IMR-90 (cell line): Measurements from ENCODE around the gene APBB1IP. TPM values are rescaled to one million over a fixed set of nuclear protein-coding genes. Genes with fewer than 3 reads are reported as not detected.

Experiments used
- ATAC-seq: fragments of 200-7000 bp; cut with Tn5 transposase; 2 replicates; pipeline ENCODE4 v1.9.1; 2020; ENCODE audit warnings: low read depth, mild to moderate bottlenecking, moderate library complexity
- BruUV-seq: library from RNA; stranded (reverse); fragments of 400-500 nt; replicated peaks from 2 replicates; lab custom pipeline; 2021; lab: Mats Ljungman, UMichigan
- CTCF ChIA-PET: fragments of 300-600 bp; formaldehyde crosslinking; extraction: SDS; loops from one replicate; lab custom pipeline; 2021; ENCODE audit warnings: antibody characterized with exemption; lab: Yijun Ruan, JAX
- POLR2A ChIA-PET: fragments of 300-600 bp; sonication (Branson Sonifier 250); formaldehyde crosslinking; loops from one replicate; lab custom pipeline; 2022; ENCODE audit warnings: antibody characterized with exemption; ENCODE audit not compliant: unreplicated experiment; lab: Charles Lee
- DNase-seq: peaks from one replicate; pipeline ENCODE4 v3.0.0; 2013
- H2AFZ ChIP-seq: replicated peaks from 2 replicates; pipeline ENCODE3; 2013; ENCODE audit warnings: low read length, mild to moderate bottlenecking; ENCODE audit not compliant: poor library complexity
- H2AK5ac ChIP-seq: 2 replicates; pipeline ENCODE4 v1.6.1; 2013; ENCODE audit warnings: low read depth, low read length, inconsistent platforms
- H2AK9ac ChIP-seq: replicated peaks from 2 replicates; pipeline ENCODE3; 2013; ENCODE audit warnings: mild to moderate bottlenecking, low read depth, low read length, moderate library complexity; ENCODE audit not compliant: poor library complexity
- H2BK120ac ChIP-seq: 2 replicates; pipeline ENCODE4 v1.6.1; 2013; ENCODE audit warnings: low read depth, low read length, inconsistent platforms
- H2BK15ac ChIP-seq: 3 replicates; pipeline ENCODE4 v1.6.1; 2013; ENCODE audit warnings: low read depth, low read length, inconsistent platforms
- H2BK20ac ChIP-seq: 2 replicates; pipeline ENCODE4 v1.6.1; 2013; ENCODE audit warnings: low read depth, mild to moderate bottlenecking, inconsistent platforms, low read length, moderate library complexity
- H2BK5ac ChIP-seq: 2 replicates; pipeline ENCODE4 v1.6.1; 2013; ENCODE audit warnings: mild to moderate bottlenecking, low read depth, low read length, inconsistent platforms; ENCODE audit not compliant: poor library complexity, severe bottlenecking
- H3K14ac ChIP-seq: replicated peaks from 2 replicates; pipeline ENCODE4 v1.6.1; 2013; ENCODE audit warnings: low read depth, low read length, inconsistent platforms
- H3K18ac ChIP-seq: 2 replicates; pipeline ENCODE4 v1.6.1; 2013; ENCODE audit warnings: low read depth, low read length, control low read depth
- H3K23ac ChIP-seq: 2 replicates; pipeline ENCODE4 v1.6.1; 2013; ENCODE audit warnings: low read depth, low read length, inconsistent platforms
- H3K27ac ChIP-seq: 2 replicates; pipeline ENCODE4 v1.5.1; 2013; ENCODE audit warnings: mild to moderate bottlenecking, control low read depth, low read length; ENCODE audit not compliant: insufficient read depth
- H3K27me3 ChIP-seq: 2 replicates; pipeline ENCODE4 v1.6.1; 2013; ENCODE audit warnings: low read length; ENCODE audit not compliant: control insufficient read depth, insufficient read depth
- H3K36me3 ChIP-seq: 2 replicates; pipeline ENCODE4 v1.6.1; 2013; ENCODE audit warnings: low read length, mixed read lengths; ENCODE audit not compliant: control insufficient read depth, insufficient read depth
- H3K4ac ChIP-seq: 2 replicates; pipeline ENCODE4 v1.6.1; 2013; ENCODE audit warnings: low read depth, low read length, inconsistent platforms
- H3K4me1 ChIP-seq: 2 replicates; pipeline ENCODE4 v1.6.1; 2013; ENCODE audit warnings: low read length, mixed read lengths; ENCODE audit not compliant: control insufficient read depth, insufficient read depth
- H3K4me2 ChIP-seq: 2 replicates; pipeline ENCODE4 v1.6.1; 2013; ENCODE audit warnings: low read depth, mild to moderate bottlenecking, control low read depth, low read length, moderate library complexity
- H3K4me3 ChIP-seq: 2 replicates; pipeline ENCODE4 v1.5.1; 2013; ENCODE audit warnings: low read depth, mild to moderate bottlenecking, control low read depth, low read length, moderate library complexity; ENCODE audit not compliant: insufficient read depth
- H3K56ac ChIP-seq: 2 replicates; pipeline ENCODE4 v1.6.1; 2013; ENCODE audit warnings: low read length, inconsistent platforms; ENCODE audit not compliant: insufficient read depth; ENCODE audit errors: extremely low read depth
- H3K79me1 ChIP-seq, 2 experiments: 2 replicates each; pipeline ENCODE4 v1.6.1; 2013; ENCODE audit warnings: low read length in 2 of 2, inconsistent platforms in 1 of 2, low read depth in 1 of 2
- H3K9ac ChIP-seq: 2 replicates; pipeline ENCODE4 v1.6.1; 2013; ENCODE audit warnings: low read depth, low read length, control low read depth
- H3K9me1 ChIP-seq: 2 replicates; pipeline ENCODE4 v1.6.1; 2013; ENCODE audit warnings: low read length, inconsistent platforms; ENCODE audit not compliant: insufficient read depth
- H3K9me3 ChIP-seq: 2 replicates; pipeline ENCODE4 v1.6.1; 2013; ENCODE audit warnings: low read length; ENCODE audit not compliant: control insufficient read depth, insufficient read depth
- H4K20me1 ChIP-seq: 2 replicates; pipeline ENCODE4 v1.6.1; 2013; ENCODE audit warnings: low read length, inconsistent platforms; ENCODE audit not compliant: insufficient read depth
- H4K5ac ChIP-seq: 2 replicates; pipeline ENCODE4 v1.6.1; 2013; ENCODE audit warnings: mild to moderate bottlenecking, low read depth, low read length, control low read depth
- H4K8ac ChIP-seq, 2 experiments: 2 replicates each; pipeline ENCODE4 v1.6.1; 2013; ENCODE audit warnings: low read depth in 2 of 2, low read length in 2 of 2, control low read depth in 1 of 2, inconsistent platforms in 1 of 2
- H4K91ac ChIP-seq: 2 replicates; pipeline ENCODE4 v1.6.1; 2013; ENCODE audit warnings: low read depth, low read length, inconsistent platforms; ENCODE audit not compliant: insufficient read depth
- BHLHE40 ChIP-seq: fragments of 150-350 bp; IDR thresholded peaks from 2 replicates; pipeline ENCODE4 v1.6.1; 2016; ENCODE audit warnings: mild to moderate bottlenecking, low read depth, low read length
- CEBPB ChIP-seq: IDR thresholded peaks from 2 replicates; pipeline ENCODE4 v1.6.1; 2012; ENCODE audit warnings: low read depth, low read length, improper control_type of control experiment
- CHD1 ChIP-seq: IDR thresholded peaks from 2 replicates; pipeline ENCODE4 v1.6.1; 2012; ENCODE audit warnings: low read depth, low read length, improper control_type of control experiment
- FOS ChIP-seq: fragments of 150-350 bp; IDR thresholded peaks from 2 replicates; pipeline ENCODE4 v1.6.1; 2016; ENCODE audit warnings: low read depth, low read length
- MAFK ChIP-seq: IDR thresholded peaks from 2 replicates; pipeline ENCODE4 v1.6.1; 2012; ENCODE audit warnings: low read depth, low read length, improper control_type of control experiment
- MXI1 ChIP-seq: IDR thresholded peaks from 2 replicates; pipeline ENCODE4 v1.6.1; 2012; ENCODE audit warnings: low read depth, mild to moderate bottlenecking, low read length, moderate library complexity, borderline replicate concordance
- NFE2L2 ChIP-seq: fragments of 150-350 bp; IDR thresholded peaks from 2 replicates; pipeline ENCODE4 v1.6.1; 2016; ENCODE audit warnings: low read depth, mild to moderate bottlenecking, low read length
- POLR2A ChIP-seq: IDR thresholded peaks from 2 replicates; pipeline ENCODE4 v1.6.1; 2012; ENCODE audit warnings: mild to moderate bottlenecking, low read depth, low read length
- RAD21 ChIP-seq: IDR thresholded peaks from 2 replicates; pipeline ENCODE4 v1.6.1; 2012; ENCODE audit warnings: low read length, improper control_type of control experiment
- RCOR1 ChIP-seq: IDR thresholded peaks from 2 replicates; pipeline ENCODE4 v1.6.1; 2012; ENCODE audit warnings: mild to moderate bottlenecking, low read length, improper control_type of control experiment; ENCODE audit not compliant: insufficient replicate concordance
- RFX5 ChIP-seq: IDR thresholded peaks from 2 replicates; pipeline ENCODE4 v1.8.0; 2012; ENCODE audit warnings: low read depth, mild to moderate bottlenecking, low read length, moderate library complexity
- SMC3 ChIP-seq: fragments of 150-350 bp; IDR thresholded peaks from 2 replicates; pipeline ENCODE4 v1.6.1; 2016; ENCODE audit warnings: low read depth, mild to moderate bottlenecking, antibody characterized with exemption, low read length, moderate library complexity
- WGBS, 2 experiments: methylation state at CpG; one replicate each; pipeline versions ENCODE4 v1.1.5 to v1.1.7; 2013; ENCODE audit warnings: missing lambda C conversion rate in 2 of 2; ENCODE audit not compliant: insufficient read length in 1 of 2; ENCODE audit errors: extremely low coverage in 2 of 2; 5-methylcytosine and 5-hydroxymethylcytosine counted together
- dilution Hi-C: fragments of 300-500 bp; cut with HindIII; formaldehyde crosslinking; loops from one replicate; pipeline ENCODE4 v1.14.3; 2018; ENCODE audit warnings: low sequenced_read_pairs; ENCODE audit not compliant: unreplicated experiment
- in situ Hi-C: fragments of 300-500 bp; cut with MboI; formaldehyde crosslinking; loops from 3 replicates; pipeline ENCODE4 v1.14.3; 2019; ENCODE audit warnings: low sequenced_read_pairs, inconsistent platforms, mixed read lengths
- intact Hi-C: fragments of 100-400 bp; cut with micrococcal nuclease; formaldehyde crosslinking; loops from 2 replicates; pipeline ENCODE4 v1.10.0; 2022
- polyA plus RNA-seq, 3 experiments: library from polyadenylated mRNA; depleted of rRNA; stranded (reverse); fragments of >200 nt; gene quantifications; 2 replicates each; pipeline ENCODE4 v1.2.3, GENCODE V29; 2012; ENCODE audit warnings: low replicate concordance in 1 of 3
- total RNA-seq: library from RNA; depleted of rRNA; stranded (reverse); fragments of >200 nt; gene quantifications from 2 replicates; pipeline ENCODE4 v1.2.3, GENCODE V29; 2012
- TF ChIP-seq, protein P1 (sequence below): fragments of 150-350 bp; IDR thresholded peaks from 2 replicates; pipeline ENCODE4 v1.6.1; 2017; ENCODE audit warnings: mild to moderate bottlenecking, antibody characterized with exemption, low read length, low read depth
- TF ChIP-seq, protein P2 (sequence below): fragments of 150-350 bp; IDR thresholded peaks from 2 replicates; pipeline ENCODE4 v1.6.1; 2016; ENCODE audit warnings: low read depth, mild to moderate bottlenecking, low read length, moderate library complexity, borderline replicate concordance
- TF ChIP-seq, protein P3 (sequence below): conservative IDR thresholded peaks from 2 replicates; pipeline ENCODE4 v1.5.1; 2012; ENCODE audit warnings: mild to moderate bottlenecking, low read depth, low read length, improper control_type of control experiment

The APBB1IP gene
- total and polyA plus RNA-seq, 2 of the 4 experiments (the other 2 are of a cell fraction), result not detected

DNA sequence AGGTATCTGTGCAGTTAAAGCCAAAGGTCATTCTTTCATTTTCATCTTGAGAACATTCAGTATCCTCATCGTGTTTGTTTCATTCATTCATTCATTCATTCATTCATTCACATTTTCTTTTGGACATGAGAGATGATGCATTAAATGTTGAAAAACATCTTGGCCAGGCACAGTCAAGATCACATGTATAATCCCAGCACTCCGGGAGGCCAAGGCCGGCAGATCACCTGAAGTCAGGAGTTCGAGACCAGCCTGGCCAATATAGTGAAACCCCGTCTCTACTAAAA lies 34.3 kb downstream of the APBB1IP start:
- no peak overlapping the region for H2BK120ac ChIP-seq
- H3K14ac ChIP-seq, result no peak overlapping the region
- ATAC-seq, result no peak
- H2AFZ ChIP-seq, result no peak overlapping the region
- no peak overlapping the region for H3K56ac ChIP-seq
- H3K23ac ChIP-seq, result no peak overlapping the region
- no peak overlapping the region for H4K5ac ChIP-seq
- H2AK9ac ChIP-seq, result no peak overlapping the region
- POLR2A ChIA-PET, result no interaction called here
- no peak overlapping the region for H3K4me2 ChIP-seq
- dilution Hi-C loops, result no loop called here
- intact Hi-C loops, result no loop called here
- H3K9ac ChIP-seq, result no peak overlapping the region
- H3K36me3 ChIP-seq, result no peaks in the 10 kb centered on the region
- no peak overlapping the region for H3K4me3 ChIP-seq
- DNase-seq, result no peak
- H2BK20ac ChIP-seq, result no peak overlapping the region
- no peaks in the 10 kb centered on the region for H3K79me1 ChIP-seq
- no peak overlapping the region for H4K8ac ChIP-seq
- H3K27ac ChIP-seq, result no peak overlapping the region
- no peak overlapping the region for H4K91ac ChIP-seq
- no TSS peak for BruUV-seq
- H3K4me1 ChIP-seq, result no peaks in the 10 kb centered on the region
- peaks cover 13% of the 10 kb centered on the region for H3K9me3 ChIP-seq
- H3K18ac ChIP-seq, result no peak overlapping the region
- H2BK15ac ChIP-seq, result no peak overlapping the region
- CTCF ChIA-PET, result no interaction called here
- H4K20me1 ChIP-seq, result no peaks in the 10 kb centered on the region
- WGBS, 2 experiments, result no CpG with 5 or more reads among the region's 5 CpGs
- H2AK5ac ChIP-seq, result no peak overlapping the region
- in situ Hi-C loops, result no loop called here
- H3K27me3 ChIP-seq, result no peaks in the 10 kb centered on the region
- no peak overlapping the region for H3K4ac ChIP-seq
- no peak overlapping the region for H2BK5ac ChIP-seq
- H3K9me1 ChIP-seq, result no peaks in the 10 kb centered on the region
- TF ChIP-seq, protein P1, sequence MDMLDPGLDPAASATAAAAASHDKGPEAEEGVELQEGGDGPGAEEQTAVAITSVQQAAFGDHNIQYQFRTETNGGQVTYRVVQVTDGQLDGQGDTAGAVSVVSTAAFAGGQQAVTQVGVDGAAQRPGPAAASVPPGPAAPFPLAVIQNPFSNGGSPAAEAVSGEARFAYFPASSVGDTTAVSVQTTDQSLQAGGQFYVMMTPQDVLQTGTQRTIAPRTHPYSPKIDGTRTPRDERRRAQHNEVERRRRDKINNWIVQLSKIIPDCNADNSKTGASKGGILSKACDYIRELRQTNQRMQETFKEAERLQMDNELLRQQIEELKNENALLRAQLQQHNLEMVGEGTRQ, result no peak
- TF ChIP-seq POLR2A, result no peak
- TF ChIP-seq RFX5, result no peak
- TF ChIP-seq FOS, result no peak
- TF ChIP-seq, protein P2, sequence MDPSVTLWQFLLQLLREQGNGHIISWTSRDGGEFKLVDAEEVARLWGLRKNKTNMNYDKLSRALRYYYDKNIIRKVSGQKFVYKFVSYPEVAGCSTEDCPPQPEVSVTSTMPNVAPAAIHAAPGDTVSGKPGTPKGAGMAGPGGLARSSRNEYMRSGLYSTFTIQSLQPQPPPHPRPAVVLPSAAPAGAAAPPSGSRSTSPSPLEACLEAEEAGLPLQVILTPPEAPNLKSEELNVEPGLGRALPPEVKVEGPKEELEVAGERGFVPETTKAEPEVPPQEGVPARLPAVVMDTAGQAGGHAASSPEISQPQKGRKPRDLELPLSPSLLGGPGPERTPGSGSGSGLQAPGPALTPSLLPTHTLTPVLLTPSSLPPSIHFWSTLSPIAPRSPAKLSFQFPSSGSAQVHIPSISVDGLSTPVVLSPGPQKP, result no peak
- no peak for TF ChIP-seq SMC3
- no peak for TF ChIP-seq RAD21
- no peak for TF ChIP-seq MAFK
- no peak for TF ChIP-seq CHD1
- TF ChIP-seq, protein P3, sequence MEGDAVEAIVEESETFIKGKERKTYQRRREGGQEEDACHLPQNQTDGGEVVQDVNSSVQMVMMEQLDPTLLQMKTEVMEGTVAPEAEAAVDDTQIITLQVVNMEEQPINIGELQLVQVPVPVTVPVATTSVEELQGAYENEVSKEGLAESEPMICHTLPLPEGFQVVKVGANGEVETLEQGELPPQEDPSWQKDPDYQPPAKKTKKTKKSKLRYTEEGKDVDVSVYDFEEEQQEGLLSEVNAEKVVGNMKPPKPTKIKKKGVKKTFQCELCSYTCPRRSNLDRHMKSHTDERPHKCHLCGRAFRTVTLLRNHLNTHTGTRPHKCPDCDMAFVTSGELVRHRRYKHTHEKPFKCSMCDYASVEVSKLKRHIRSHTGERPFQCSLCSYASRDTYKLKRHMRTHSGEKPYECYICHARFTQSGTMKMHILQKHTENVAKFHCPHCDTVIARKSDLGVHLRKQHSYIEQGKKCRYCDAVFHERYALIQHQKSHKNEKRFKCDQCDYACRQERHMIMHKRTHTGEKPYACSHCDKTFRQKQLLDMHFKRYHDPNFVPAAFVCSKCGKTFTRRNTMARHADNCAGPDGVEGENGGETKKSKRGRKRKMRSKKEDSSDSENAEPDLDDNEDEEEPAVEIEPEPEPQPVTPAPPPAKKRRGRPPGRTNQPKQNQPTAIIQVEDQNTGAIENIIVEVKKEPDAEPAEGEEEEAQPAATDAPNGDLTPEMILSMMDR, result no peak
- no peak for TF ChIP-seq RCOR1
- TF ChIP-seq NFE2L2, result no peak
- TF ChIP-seq BHLHE40, result no peak
- no peak for TF ChIP-seq MXI1
- no peak for TF ChIP-seq CEBPB
